GM19372 (cell line): ENCODE measurements around the gene NPHS1.
"Not testable (repeated sequence)": the region's sequence is repeated elsewhere in the genome, so short reads cannot be mapped to it uniquely, and the experiment has no call there.

Experiments used
- ATAC-seq: cut with Tn5 transposase; IDR thresholded peaks from one replicate; pipeline ENCODE4 v1.9.1; 2021; ENCODE audit warnings: mild to moderate bottlenecking, low read depth, moderate library complexity; ENCODE audit not compliant: unreplicated experiment

Gene NPHS1

GRCh38 chr19:35816846-35817245 is 35.5 kb downstream of the NPHS1 start:
- ATAC-seq: no peak

DNA sequence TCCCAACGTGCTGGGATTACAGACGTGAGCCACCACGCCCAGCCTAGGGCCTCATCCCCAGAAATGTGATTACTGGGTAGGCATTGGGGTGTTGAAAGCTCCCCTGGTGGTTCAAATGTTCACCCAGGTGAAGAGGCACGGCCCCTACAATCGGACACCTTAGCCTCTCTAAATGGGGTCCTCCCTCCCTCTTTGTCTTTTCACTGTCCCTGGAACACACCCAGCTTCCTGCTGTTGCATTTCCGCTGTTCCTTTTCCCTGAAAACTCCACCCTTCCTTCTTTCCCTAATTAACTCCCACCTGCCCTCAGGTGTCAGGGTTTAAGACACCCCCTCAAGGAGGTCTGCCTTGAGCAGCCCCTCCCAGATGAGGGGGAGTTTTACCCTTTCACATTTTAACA is 36.0 kb downstream of the NPHS1 start:
- ATAC-seq: no peak

- ATAC-seq: no peak
Measured at GRCh38 chr19:35813043-35813890, 39.0 kb downstream of the NPHS1 start.

DNA sequence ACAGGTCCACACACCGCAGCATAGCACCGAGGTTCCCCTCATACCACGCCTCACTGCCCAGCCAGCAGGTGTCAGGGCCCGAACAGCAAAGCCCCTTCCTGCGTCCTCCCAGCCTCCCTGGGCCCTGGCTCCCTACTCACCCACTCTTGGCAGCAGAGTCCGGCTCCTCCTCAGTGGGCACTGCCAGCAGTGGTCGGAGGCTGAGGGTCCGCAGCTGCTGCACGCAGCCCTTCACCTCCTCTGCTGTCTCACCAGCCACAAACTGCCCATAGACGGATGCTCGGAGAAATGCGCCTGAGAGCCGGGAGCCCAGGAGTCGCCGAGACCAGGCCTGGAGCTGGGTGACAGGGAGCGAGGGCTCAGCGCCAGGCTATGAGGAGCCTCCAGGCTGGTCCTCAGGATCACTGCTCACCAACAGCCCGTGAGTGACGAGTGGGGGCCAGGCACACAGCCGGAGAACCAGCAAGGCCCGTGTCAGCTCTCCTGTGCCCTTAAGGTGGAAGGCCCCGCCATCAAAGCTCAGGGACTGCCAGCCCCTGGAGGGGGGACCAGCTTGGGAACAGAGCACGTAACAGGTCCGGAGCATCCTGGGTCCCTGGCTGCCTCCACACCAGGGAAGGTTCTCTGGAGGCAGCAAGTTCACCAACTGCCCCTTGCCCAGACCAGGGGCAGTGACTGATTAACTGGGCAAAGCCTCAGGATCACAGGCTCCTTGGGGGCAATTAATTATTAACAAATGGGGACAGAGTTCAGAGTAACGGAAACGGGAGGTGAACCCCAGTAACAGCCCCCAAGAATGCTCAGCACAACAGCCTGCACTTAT is 39.9 kb downstream of the NPHS1 start, which contains the start of gene PRODH2:
Gene PRODH2 (minus strand): TSS at position 626 of the 823 bp plus-strand sequence. CDS start 40 bp downstream, at position 586.
- ATAC-seq: no peak

DNA sequence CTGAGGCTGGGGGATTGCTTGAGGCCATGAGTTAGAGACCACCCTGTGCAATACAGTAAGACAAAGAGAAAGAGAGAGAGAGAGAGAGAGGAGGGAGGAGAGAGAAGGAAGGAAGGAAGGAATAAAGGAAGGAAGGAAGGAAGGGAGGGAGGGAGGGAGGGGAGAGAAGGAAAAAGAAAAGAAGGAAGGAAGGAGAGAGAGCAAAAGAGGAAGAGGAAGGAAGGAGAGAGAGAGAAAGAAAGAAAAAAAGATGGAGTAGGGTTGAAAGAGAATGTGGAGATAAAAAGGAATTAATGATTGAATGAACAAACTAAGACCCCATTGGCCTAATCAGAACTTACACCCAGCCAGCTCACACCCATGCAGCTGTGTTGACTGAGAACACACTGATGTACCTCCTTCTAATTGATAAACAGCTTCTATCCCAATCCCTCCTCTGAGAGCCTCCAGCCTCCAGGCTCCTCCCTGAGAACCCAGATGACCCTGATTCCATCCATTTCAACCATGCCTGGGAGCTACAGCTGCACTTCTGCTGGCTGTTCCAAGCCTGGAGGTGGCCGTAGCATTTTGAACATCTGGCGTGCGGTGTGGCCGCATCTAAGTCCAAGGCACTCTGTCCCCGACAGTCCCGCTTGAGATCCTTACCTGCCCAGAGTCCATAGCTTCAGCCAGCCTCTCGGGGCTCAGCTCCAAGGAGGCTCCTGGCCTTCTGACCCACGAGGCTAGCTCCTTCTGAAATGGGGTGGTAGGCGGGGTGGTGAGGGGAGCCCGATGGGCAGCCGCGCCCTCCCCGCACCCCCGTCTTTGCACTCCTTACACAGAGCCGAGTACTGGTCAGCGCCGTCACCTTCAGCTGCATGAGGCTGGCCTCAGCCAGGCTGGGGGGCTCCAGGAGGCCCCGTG is 40.7 kb downstream of the NPHS1 start:
- ATAC-seq: no peak

DNA sequence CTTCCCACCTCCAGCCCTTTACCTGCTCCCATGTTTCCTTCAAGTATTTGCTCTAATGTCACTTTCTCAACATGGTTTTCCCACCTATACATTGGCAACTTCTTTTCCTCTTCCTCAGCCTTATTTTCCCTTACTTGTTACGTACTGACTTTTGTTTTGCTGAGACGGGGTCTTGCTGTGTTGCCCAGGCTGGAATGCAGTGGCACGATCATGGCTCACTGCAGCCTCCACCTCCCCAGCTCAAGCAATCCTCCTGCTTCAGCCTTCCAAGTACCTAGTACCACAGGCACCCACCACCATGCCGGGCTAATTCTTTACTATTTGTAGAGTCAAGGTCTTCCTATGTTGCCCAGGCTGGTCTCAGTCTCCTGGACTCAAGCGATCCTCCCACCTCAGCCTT is 44.7 kb downstream of the NPHS1 start:
- no peak for ATAC-seq

DNA sequence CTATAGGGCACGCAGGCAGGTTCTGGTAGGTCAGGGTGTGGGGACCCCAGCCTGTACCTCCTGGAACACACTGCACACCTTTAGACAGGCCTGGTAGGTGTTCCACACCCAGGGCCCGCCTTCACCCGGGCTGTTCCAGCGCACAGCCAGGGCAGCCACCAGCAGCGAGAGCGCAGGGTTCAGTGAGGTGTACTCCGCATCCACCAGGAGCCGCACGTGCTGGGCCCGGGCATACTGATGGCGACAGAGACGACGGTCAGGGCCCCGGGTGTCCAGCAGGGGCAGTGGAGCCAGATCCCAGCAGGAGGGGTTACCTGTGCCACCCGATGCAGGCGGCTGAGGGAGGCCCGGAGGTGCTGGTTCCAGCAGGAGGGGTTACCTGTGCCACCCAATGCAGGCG is 45.7 kb downstream of the NPHS1 start:
- ATAC-seq: no peak

- no peak for ATAC-seq
Measured at GRCh38 chr19:35805526-35806102, 46.7 kb downstream of the NPHS1 start.

- no peak for ATAC-seq
Measured at GRCh38 chr19:35801828-35802227, 50.5 kb downstream of the NPHS1 start.

- no peak for ATAC-seq
Measured at GRCh38 chr19:35797663-35798062, 54.6 kb downstream of the NPHS1 start.

DNA sequence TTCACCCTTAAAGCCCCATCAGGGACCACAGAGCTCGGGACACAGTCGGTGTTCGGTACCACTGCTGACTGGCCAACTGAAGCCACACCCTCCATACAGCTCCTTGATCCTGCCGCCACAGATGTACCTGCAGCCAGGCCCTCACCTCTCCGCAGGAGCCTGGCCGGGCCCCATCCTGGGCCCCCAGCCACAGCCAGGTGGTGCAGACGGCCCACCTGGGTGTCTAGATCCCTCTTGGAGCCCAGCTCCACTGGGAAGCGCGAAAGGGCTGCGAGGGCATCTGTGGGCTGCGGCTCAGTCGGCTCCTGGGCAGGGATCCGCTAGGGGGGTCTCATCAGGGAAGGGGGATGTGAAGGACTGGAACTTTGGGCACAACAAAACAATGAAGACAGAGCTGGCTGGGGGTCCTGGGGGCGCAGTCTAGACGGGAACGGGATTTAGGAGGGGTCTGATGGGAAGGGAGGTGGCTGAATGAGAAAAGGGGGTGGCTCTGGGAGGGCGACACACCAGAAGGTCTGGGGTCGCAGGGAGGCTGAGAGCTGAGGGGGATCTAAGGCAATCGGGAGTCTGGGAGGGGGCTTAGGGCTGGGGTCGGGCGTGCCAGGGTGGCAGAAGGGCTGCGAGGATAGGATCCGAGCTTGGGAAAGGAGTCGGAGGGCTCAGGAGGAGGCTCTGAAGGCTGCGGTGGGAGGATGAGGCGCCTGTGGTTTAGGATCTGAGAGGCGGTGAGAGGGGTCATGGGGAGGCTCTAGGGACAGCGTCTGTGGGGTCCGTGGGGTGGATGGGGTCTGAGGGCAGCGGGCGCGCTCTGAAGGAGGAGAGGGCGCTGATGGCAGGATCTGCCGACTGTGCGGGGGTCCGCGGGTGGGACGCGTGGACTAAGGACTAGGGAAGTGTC is 55.4 kb downstream of the NPHS1 start:
- no peak for ATAC-seq

GRCh38 chr19:35795564-35795963 is 56.7 kb downstream of the NPHS1 start:
- ATAC-seq: not testable (repeated sequence)

- no peak for ATAC-seq
Measured at GRCh38 chr19:35793381-35794165, 58.7 kb downstream of the NPHS1 start.

DNA sequence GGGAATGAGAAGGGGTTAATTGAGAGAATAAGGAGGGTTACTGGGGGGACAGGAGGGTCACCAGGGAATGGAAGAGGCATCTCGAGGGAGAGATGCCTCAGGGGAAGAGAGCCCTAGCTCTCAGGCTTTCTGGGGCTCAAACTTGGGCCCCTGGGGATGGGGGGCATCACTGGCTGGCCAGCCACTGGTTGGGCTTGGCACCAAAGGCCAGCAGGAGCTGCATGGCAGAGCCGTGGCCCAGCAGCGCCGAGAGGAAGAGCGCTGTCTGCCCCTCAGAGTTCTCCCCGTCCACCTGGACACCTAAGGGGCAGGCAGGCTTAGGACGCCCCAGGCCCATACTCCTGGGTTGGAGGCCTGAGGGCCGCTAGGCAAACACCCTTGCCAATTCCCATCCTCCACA is 59.4 kb downstream of the NPHS1 start:
- no peak for ATAC-seq

- no peak for ATAC-seq
Measured at GRCh38 chr19:35792312-35792711, 60.0 kb downstream of the NPHS1 start.

GRCh38 chr19:35791814-35792279 is 60.5 kb downstream of the NPHS1 start:
- ATAC-seq: no peak

- ATAC-seq: no peak
Measured at GRCh38 chr19:35790981-35791813, 61.1 kb downstream of the NPHS1 start.
